PC-9 (cell line): ENCODE data around the gene VAV3.

Experiments used
- CTCF ChIP-seq: fragments of 200-600 bp; sonication (generic); conservative IDR thresholded peaks from 2 replicates; pipeline ENCODE4 v1.6.1; 2017; ENCODE audit warnings: mixed run types, antibody characterized with exemption, mild to moderate bottlenecking, moderate library complexity
- EZH2 ChIP-seq: fragments of 200-600 bp; sonication (generic); IDR thresholded peaks from 2 replicates; pipeline ENCODE4 v1.8.0; 2017; ENCODE audit warnings: antibody characterized with exemption, low read depth

DNA sequence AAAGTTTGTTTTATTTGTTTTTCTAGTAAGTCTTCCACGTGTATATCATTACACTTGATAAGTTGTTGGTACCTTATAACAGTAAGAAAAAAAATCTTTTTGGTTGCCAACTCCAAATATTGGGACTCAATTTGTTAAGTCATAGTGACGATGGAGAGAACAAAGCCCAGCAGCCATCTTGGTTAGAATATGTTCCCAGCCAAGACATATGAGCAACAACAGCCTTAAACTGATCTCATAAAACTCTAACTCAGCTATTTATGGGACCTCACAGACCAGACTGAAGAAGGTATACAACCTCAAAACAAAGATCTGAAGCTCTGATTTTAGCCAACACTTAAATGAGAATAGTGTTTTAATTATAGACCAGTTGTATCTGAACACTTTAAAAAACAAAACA is 281.3 kb downstream of the VAV3 start:
- no peak for TF ChIP-seq CTCF
- no peak for TF ChIP-seq EZH2
